Endothelial cell of umbilical vein (primary cell): ENCODE results near the gene EFHD1. TPM values are rescaled to one million over a fixed set of nuclear protein-coding genes. Genes with fewer than 3 reads are reported as not detected.

Experiments
- BruUV-seq: library from RNA; stranded (reverse); fragments of 400-500 nt; replicated peaks from 2 replicates; lab custom pipeline; 2021; lab: Mats Ljungman, UMichigan
- CTCF ChIA-PET: fragments of 300-600, 350-600 bp; sonication (Branson Sonifier 250); formaldehyde crosslinking; loops from one replicate; lab custom pipeline; 2021; ENCODE audit warnings: antibody characterized with exemption, inconsistent platforms; lab: Charles Lee
- POLR2A ChIA-PET: fragments of 300-600, 350-600 bp; sonication (Branson Sonifier 250); formaldehyde crosslinking; loops from one replicate; lab custom pipeline; 2021; ENCODE audit warnings: antibody characterized with exemption, inconsistent platforms; lab: Charles Lee
- DNase-seq: peaks from one replicate; pipeline ENCODE4 v3.0.0-alpha.2; 2011; ENCODE audit warnings: low read depth, low spot score
- FAIRE-seq: peaks from 2 replicates; lab custom pipeline; 2011; peaks lifted over from hg19 to GRCh38; lab: Jason Lieb, UNC
- H2AFZ ChIP-seq: 2 replicates; pipeline ENCODE4 v1.6.0; 2012; ENCODE audit warnings: low read depth, low read length, control low read depth, inconsistent platforms
- H3K27ac ChIP-seq: 2 replicates; pipeline ENCODE4 v1.5.1; 2011; ENCODE audit warnings: low read depth, mild to moderate bottlenecking, control low read depth, low read length, moderate library complexity; ENCODE audit not compliant: insufficient read depth
- H3K27me3 ChIP-seq, 2 experiments: 2 replicates each; pipeline versions ENCODE4 v1.6.0 to v1.6.1; 2011; ENCODE audit warnings: low read length in 2 of 2, mixed read lengths in 1 of 2; ENCODE audit not compliant: control insufficient read depth in 2 of 2, insufficient read depth in 2 of 2
- H3K36me3 ChIP-seq, 2 experiments: 2 replicates in 1 of 2; 3 replicates in 1 of 2; pipeline ENCODE4 v1.5.1; 2011; ENCODE audit warnings: low read length in 2 of 2, mild to moderate bottlenecking in 1 of 2, moderate library complexity in 1 of 2; ENCODE audit not compliant: control insufficient read depth in 2 of 2, insufficient read depth in 2 of 2; ENCODE audit errors: extremely low read depth in 1 of 2
- H3K4me1 ChIP-seq: 3 replicates; pipeline ENCODE4 v1.5.1; 2011; ENCODE audit warnings: mild to moderate bottlenecking, low read length; ENCODE audit not compliant: control insufficient read depth, insufficient read depth; ENCODE audit errors: extremely low read depth
- H3K4me2 ChIP-seq: 2 replicates; pipeline ENCODE4 v1.6.1; 2011; ENCODE audit warnings: low read length, control low read depth, mixed read lengths; ENCODE audit not compliant: insufficient read depth
- H3K4me3 ChIP-seq, 3 experiments: fragments of 200-600 bp in 1 of 3; sonication (generic), shearing (Covaris generic) in 1 of 3; replicated peaks in 1 of 3; 2 replicates each; pipeline ENCODE4 v1.5.1; 2011 to 2016; ENCODE audit warnings: control low read depth in 3 of 3, low read length in 3 of 3, mild to moderate bottlenecking in 2 of 3, inconsistent platforms in 1 of 3, low read depth in 1 of 3, moderate library complexity in 1 of 3; ENCODE audit not compliant: insufficient read depth in 1 of 3
- H3K79me2 ChIP-seq: 2 replicates; pipeline ENCODE4 v1.6.0; 2012; ENCODE audit warnings: low read length, inconsistent platforms; ENCODE audit not compliant: control insufficient read depth, insufficient read depth
- H3K9ac ChIP-seq: replicated peaks from 2 replicates; pipeline ENCODE3; 2011; ENCODE audit warnings: low read length, control low read depth; ENCODE audit not compliant: insufficient read depth; ENCODE audit errors: extremely low read depth
- H3K9me1 ChIP-seq: replicated peaks from 3 replicates; pipeline ENCODE4 v1.6.0; 2011; ENCODE audit warnings: mild to moderate bottlenecking, low read length; ENCODE audit not compliant: control insufficient read depth, insufficient read depth; ENCODE audit errors: extremely low read depth
- H3K9me3 ChIP-seq: replicated peaks from 2 replicates; pipeline ENCODE4 v1.5.1; 2012; ENCODE audit warnings: low read length, inconsistent platforms; ENCODE audit not compliant: control insufficient read depth, insufficient read depth
- H4K20me1 ChIP-seq: replicated peaks from 2 replicates; pipeline ENCODE3; 2011; ENCODE audit warnings: mild to moderate bottlenecking, low read length; ENCODE audit not compliant: control insufficient read depth, insufficient read depth; ENCODE audit errors: extremely low read depth
- CTCF ChIP-seq, 2 donors: IDR thresholded peaks; 1 replicate in 1 of 2; 2 replicates in 1 of 2; pipeline ENCODE4 v1.5.1; 2011; ENCODE audit warnings: low read length in 2 of 2, mild to moderate bottlenecking in 2 of 2, moderate library complexity in 2 of 2, control low read depth in 1 of 2, inconsistent platforms in 1 of 2, low read depth in 1 of 2; ENCODE audit not compliant: insufficient read depth in 1 of 2; ENCODE audit errors: extremely low read depth in 1 of 2
- EZH2 ChIP-seq: IDR thresholded peaks from 2 replicates; pipeline ENCODE4 v1.6.1; 2012; ENCODE audit warnings: borderline replicate concordance, low read depth, mild to moderate bottlenecking, moderate library complexity, low read length, inconsistent platforms; ENCODE audit not compliant: severe bottlenecking
- FOS ChIP-seq: IDR thresholded peaks from 2 replicates; pipeline ENCODE4 v1.6.1; 2011; ENCODE audit warnings: mild to moderate bottlenecking, low read length, moderate library complexity, borderline replicate concordance; ENCODE audit not compliant: insufficient read depth
- GATA2 ChIP-seq: IDR thresholded peaks from 2 replicates; pipeline ENCODE4 v1.7.0; 2011; ENCODE audit warnings: low read depth, mild to moderate bottlenecking, moderate library complexity, mixed read lengths, low read length; ENCODE audit not compliant: insufficient read length, insufficient read depth
- JUN ChIP-seq: IDR thresholded peaks from 2 replicates; pipeline ENCODE4 v1.6.1; 2011; ENCODE audit warnings: borderline replicate concordance, low read depth; ENCODE audit not compliant: insufficient read length, insufficient read depth
- MAX ChIP-seq: IDR thresholded peaks from 2 replicates; pipeline ENCODE4 v1.6.1; 2011; ENCODE audit not compliant: insufficient read depth, insufficient read length
- MYC ChIP-seq: IDR thresholded peaks from one replicate; pipeline ENCODE4 v1.6.1; 2011; ENCODE audit warnings: mild to moderate bottlenecking, low read depth, low read length
- POLR2A ChIP-seq: IDR thresholded peaks from 2 replicates; pipeline ENCODE4 v1.6.1; 2012; ENCODE audit warnings: low read depth, mild to moderate bottlenecking, control low read depth, low read length
- POLR2AphosphoS5 ChIP-seq: IDR thresholded peaks from 2 replicates; pipeline ENCODE4 v1.6.1; 2012; ENCODE audit warnings: low read depth, mild to moderate bottlenecking, control low read depth, low read length, moderate library complexity; ENCODE audit not compliant: insufficient read depth
- dilution Hi-C: fragments of 300-500 bp; cut with MboI; formaldehyde crosslinking; loops from one replicate; pipeline ENCODE4 v1.15.0; 2019; ENCODE audit warnings: low sequenced_read_pairs; ENCODE audit not compliant: extremely low pct_ligation_motif_present
- intact Hi-C: fragments of 100-400 bp; cut with micrococcal nuclease; formaldehyde crosslinking; loops from one replicate; pipeline ENCODE4 v1.10.0; 2022
- polyA plus RNA-seq, 4 experiments: library from polyadenylated mRNA; depleted of rRNA in 3 of 4; stranded (reverse) in 3 of 4; unstranded in 1 of 4; fragments of >200 nt; gene quantifications; 2 replicates each; pipeline versions ENCODE4 v1.2.1 to v1.2.3, GENCODE V29; 2011 to 2012; ENCODE audit warnings: missing spikeins in 1 of 4
- total RNA-seq: library from RNA; stranded (reverse); gene quantifications from 2 replicates; pipeline ENCODE4 v1.2.3, GENCODE V29; 2021

EFHD1 gene
- total and polyA plus RNA-seq, 2 donors (not counting 3 experiments of a cell fraction or from before 2014, with no cell fraction given), result 0.18 TPM; not detected in 1

- H3K4me1 ChIP-seq, result no peaks in the 10 kb centered on the region
- no peak for TF ChIP-seq MYC
- TF ChIP-seq EZH2, result no peak
- no peak for TF ChIP-seq GATA2
- no peaks in the 10 kb centered on the region for H3K9me3 ChIP-seq
- ChIA-PET CTCF (interaction anchor here (0.9 kb wide), 1 partner anchor 36 kb away, joined by 3 read pairs; no protein-coding TSS in a partner anchor), POLR2A (no interaction called here)
- dilution Hi-C loops, result no loop called here
- intact Hi-C loops, result no loop called here
- no TSS peak for BruUV-seq
- no peaks in the 10 kb centered on the region for H4K20me1 ChIP-seq
- H3K27me3 ChIP-seq, result no peaks in the 10 kb centered on the region
- H3K9me1 ChIP-seq, result no peaks in the 10 kb centered on the region
- no peak overlapping the region for H3K4me2 ChIP-seq
- DNase-seq (no peak), FAIRE-seq (no peak)
- no peaks in the 10 kb centered on the region for H3K36me3 ChIP-seq
- H3K4me3 ChIP-seq, result no peak overlapping the region
- H2AFZ ChIP-seq, result no peak overlapping the region
- H3K27ac ChIP-seq, result no peak overlapping the region
- no peaks in the 10 kb centered on the region for H3K79me2 ChIP-seq
- H3K9ac ChIP-seq, result no peak overlapping the region
These were observed 26.0 kb downstream of the EFHD1 start for GRCh38 chr2:232659359-232659758.

DNA sequence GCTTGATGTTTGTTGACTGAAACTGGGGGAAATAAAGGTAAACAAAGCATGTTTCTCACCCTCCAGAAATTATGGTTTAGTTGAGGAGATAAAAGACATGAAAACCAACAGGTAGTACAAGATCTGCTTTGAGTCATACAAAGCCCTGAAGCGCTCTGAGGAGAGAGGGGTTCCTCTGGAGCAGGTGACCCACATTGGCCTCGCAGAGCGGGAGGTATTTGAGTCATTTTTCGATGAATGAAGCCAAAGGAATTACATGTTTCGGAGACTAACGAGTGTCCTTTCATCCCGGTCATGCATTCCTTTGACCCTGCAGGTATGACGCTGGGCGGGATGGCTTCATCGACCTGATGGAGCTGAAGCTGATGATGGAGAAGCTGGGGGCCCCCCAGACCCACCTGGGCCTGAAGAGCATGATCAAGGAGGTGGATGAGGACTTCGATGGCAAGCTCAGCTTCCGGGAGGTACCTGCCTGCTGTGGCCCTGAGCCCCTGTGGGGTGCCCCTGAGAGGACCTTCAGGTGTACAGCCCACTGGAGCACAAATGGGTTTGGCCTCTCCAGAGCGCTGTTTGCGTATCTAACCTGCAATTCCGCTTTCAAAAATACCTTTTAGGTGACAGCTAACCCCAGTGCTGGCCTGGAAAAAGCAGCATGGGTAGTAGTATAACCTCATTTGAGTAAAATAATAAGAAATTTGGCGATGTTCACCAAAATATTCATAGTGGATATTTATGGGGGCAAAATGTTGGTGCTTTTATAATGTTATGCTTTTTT lies 29.3 kb downstream of the EFHD1 start:
- Histone ChIP-seq H3K27me3 (no peaks in the 10 kb centered on the region), H3K36me3 (no peaks in the 10 kb centered on the region), H3K79me2 (no peaks in the 10 kb centered on the region), H2AFZ (no peak overlapping the region), H3K9me1 (no peaks in the 10 kb centered on the region), H4K20me1 (no peaks in the 10 kb centered on the region), H3K4me2 (no peak overlapping the region), H3K4me3 (no peak overlapping the region), H3K9ac (no peak overlapping the region), H3K4me1 (no peaks in the 10 kb centered on the region), H3K9me3 (no peaks in the 10 kb centered on the region), H3K27ac (no peak overlapping the region)
- DNase-seq, result no peak
- intact Hi-C loops (no loop called here), dilution Hi-C loops (no loop called here)
- FAIRE-seq, result no peak
- no peak for TF ChIP-seq CTCF (IDR thresholded peaks at IDR 0.05; ENCODE audit: extremely low read depth in 1 of 2, insufficient read depth in 1 of 2, low read depth in 1 of 2, low read length in 2 of 2)
- no peak for TF ChIP-seq MAX
- no peak for TF ChIP-seq POLR2AphosphoS5
- TF ChIP-seq MYC, result no peak
- TF ChIP-seq EZH2, result no peak
- no peak for TF ChIP-seq GATA2
- no peak for TF ChIP-seq JUN
- no peak for TF ChIP-seq FOS
- TF ChIP-seq POLR2A, result no peak
- POLR2A ChIA-PET, result no interaction called here
- CTCF ChIA-PET, result no interaction called here
- no TSS peak for BruUV-seq
